Esophagus squamous epithelium (tissue), 4 donors: ENCODE measurements around the gene IKBKG.

Experiments used
- POLR2A ChIP-seq, 4 donors: fragments of 450-650 bp; IDR thresholded peaks; one replicate each; pipeline ENCODE4 v1.6.1; 2017; ENCODE audit warnings: antibody characterized with exemption in 4 of 4, mild to moderate bottlenecking in 4 of 4, moderate library complexity in 3 of 4
- TF ChIP-seq, protein P1 (sequence below), 6 experiments: fragments of 450-650 bp in 4 of 6; fragments of 200-600 bp in 2 of 6; sonication (generic) in 2 of 6; IDR thresholded peaks; one replicate each; pipeline ENCODE4 v1.5.1; 2016 to 2019; ENCODE audit warnings: antibody characterized with exemption in 6 of 6, mild to moderate bottlenecking in 4 of 6, moderate library complexity in 4 of 6

DNA sequence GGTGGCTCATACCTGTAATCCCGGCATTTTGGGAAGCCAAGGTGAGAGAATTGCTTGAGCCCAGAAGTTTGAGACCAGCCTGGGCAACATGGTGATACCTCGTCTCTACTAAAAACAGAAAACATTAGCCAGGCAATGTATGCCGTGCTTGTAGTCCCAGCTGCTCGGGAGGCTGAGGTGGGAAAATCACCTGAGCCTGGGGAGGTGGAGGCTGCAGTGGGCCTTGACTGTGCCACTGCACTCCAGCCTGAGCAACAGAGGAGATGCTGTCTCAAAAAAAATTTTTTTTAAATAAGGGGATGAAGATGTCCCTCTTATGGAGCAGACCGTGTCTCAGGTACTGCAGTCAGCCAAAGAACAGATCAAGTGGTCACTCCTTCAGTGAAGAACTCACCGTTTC is 58.1 kb downstream of the IKBKG start:
- TF ChIP-seq, protein P1, sequence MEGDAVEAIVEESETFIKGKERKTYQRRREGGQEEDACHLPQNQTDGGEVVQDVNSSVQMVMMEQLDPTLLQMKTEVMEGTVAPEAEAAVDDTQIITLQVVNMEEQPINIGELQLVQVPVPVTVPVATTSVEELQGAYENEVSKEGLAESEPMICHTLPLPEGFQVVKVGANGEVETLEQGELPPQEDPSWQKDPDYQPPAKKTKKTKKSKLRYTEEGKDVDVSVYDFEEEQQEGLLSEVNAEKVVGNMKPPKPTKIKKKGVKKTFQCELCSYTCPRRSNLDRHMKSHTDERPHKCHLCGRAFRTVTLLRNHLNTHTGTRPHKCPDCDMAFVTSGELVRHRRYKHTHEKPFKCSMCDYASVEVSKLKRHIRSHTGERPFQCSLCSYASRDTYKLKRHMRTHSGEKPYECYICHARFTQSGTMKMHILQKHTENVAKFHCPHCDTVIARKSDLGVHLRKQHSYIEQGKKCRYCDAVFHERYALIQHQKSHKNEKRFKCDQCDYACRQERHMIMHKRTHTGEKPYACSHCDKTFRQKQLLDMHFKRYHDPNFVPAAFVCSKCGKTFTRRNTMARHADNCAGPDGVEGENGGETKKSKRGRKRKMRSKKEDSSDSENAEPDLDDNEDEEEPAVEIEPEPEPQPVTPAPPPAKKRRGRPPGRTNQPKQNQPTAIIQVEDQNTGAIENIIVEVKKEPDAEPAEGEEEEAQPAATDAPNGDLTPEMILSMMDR (IDR thresholded peaks at IDR 0.05): no peak
- TF ChIP-seq POLR2A (IDR thresholded peaks at IDR 0.05): no peak
